NOMO-1 treated with DMSO at 0.1 percent for 48 hours (cell line): ENCODE results near the gene POFUT2.

Experiments used
- DNase-seq: peaks from one replicate; lab custom pipeline; 2025; ENCODE audit not compliant: unreplicated experiment; lab: John Stamatoyannopoulos, UW

The POFUT2 gene

DNA sequence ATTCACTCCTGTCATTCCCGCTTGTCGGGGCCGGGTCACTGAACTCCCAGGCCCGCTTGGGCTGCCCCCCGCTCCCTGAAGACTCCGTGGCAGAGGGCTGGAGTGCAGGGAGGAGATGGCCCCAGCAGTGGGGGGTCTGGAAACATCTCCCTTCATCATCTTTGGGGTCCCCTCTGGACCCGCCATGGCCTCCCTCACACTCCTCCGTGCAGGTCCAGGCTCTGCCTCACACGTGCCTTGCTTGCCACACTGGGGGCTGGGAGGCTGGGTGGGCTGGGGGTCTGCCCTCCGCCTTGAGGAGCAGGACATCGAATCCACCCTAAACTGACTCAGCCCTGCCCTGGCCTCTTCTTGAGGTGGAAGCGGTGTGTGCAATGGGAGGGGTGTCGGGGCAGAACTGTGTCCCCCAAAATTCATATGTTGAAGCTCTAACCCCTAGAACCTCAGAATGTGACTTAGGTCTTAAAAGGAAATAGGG is 35.2 kb downstream of the POFUT2 start:
- no peak for DNase-seq

DNA sequence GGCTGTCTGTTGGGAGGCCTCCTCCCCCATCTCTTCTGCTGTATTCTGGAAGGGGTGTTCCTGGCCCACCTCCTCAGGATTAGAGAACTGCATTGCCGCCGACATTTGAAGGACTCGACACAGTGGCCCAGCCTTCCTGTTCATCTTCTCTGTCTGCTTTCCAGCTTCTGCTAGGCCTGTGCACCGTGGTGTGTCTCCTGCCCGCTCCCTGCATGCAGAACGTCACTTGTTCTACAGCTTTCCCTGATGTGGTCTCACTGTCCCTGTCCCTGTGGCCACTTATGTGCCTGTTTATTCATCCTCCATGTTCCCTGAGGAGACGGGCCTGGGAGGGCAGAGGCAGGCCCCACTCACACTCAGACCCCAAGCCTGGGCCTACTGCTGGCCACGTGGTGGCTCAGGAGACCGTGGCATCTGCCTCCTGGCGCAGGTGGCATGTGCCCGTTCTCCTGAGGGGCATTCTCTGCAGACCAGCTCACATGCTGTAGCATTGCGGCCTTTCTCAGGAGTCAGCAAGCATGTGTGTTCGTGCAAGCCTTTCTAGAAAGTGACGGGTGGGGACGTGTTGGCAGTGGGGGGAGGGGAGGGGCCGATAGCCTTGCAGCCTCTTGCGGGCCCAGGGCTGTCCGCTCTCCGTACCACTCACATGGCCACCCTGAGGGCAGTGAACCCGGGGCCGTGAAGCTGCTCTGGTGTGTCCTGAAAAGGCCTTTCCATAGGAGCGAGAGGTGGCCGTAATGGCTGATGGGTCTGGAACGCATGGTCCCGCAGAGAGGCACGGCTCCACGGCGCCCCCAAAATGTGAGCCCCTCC is 35.9 kb downstream of the POFUT2 start:
- DNase-seq = no peak

DNA sequence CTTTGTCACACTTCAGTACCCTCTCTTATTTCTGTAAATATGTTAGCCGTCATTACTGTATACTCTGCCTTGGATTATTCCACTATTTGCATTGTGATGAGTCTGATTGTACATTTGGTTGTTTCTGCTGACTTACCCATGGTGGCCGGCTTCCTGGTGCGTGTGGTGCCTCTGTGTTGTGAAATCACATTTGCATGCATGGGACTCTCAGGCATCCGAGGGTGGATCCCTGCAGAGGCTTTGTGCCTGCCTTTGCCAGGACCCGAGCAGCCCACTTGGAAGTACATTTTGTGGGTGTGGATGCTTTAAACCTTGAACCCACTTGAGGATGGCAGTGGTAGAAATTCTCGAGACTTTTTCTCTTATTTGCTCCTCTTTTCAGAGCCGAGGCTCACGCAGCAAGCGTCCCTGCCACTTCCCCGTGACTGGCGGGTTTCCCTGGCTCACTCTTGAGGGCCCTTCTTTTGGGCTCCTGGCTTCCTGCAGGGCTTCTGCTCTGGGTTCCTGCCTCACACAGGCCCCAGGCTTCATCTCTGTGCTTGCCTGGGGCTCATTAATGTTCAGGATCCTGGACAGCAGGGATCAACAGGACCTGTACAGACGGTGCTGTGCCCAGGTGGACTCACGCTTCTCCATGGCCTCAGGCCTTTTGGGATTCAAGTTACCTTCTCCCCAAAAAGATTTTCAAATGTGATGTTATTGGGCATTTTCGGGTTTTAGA is 36.6 kb downstream of the POFUT2 start:
- no peak for DNase-seq

DNA sequence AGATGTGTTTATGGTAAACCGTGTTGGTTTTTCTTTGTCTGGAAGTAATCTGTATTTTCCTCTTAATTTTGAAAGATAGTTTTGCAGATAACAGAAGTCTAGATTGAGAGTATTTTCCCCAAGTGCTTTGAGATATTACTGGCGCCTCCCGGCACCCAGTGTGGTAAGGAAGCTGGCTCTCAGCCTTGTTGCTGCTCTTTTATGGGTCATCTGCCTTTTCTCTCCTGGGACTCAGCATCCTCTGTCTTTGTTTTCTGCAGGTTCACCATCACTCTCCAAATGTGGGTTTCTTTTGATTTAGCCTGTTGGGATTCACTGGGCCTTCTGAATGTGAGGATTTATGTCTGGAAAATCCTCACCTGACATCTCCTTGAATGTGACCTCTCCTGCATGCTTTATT is 37.4 kb downstream of the POFUT2 start:
- DNase-seq = no peak

DNA sequence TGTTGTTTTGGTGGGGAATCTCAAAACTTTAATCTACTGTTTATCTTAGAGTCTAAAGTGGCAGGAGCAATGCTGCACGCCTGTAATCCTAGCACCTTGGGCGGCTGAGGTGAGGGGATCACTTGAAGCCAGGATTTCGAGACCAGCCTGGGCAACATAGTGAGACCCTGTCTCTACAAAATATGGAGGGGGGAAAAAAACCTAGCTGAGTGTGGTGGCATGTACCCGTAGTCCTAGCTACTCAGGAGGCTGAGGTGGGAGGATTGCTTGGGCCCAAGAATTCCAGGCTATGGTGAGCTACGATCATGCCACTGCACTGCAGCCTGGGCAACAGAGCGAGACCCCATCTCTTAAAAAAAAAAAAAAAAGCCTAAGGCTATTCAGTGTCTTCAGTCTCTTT is 38.1 kb downstream of the POFUT2 start:
- DNase-seq = no peak

DNA sequence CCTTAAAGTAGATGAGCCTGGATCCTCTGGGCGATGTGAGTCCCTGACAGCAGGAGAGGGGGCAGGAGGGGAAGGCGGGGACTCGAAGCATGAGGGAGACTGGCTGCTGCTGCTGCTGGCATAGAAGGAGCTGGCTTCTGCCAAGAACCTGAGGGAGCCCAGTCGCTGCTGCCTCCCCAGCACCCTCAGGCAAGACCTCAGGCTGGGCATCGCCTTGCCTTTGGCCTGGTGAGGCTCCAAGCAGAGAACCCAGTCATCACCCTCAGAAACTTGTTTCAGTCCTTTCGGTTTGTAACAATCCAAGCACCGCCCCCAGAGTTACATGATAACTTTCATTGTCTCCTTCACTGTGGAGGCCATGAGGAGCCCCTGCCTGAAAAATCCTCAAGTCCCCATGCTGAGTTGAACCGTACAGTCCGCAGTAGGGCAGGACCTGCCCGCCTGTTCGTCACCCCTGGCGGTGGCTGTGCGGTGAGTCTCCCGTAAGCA is 38.8 kb downstream of the POFUT2 start:
- DNase-seq = no peak

DNA sequence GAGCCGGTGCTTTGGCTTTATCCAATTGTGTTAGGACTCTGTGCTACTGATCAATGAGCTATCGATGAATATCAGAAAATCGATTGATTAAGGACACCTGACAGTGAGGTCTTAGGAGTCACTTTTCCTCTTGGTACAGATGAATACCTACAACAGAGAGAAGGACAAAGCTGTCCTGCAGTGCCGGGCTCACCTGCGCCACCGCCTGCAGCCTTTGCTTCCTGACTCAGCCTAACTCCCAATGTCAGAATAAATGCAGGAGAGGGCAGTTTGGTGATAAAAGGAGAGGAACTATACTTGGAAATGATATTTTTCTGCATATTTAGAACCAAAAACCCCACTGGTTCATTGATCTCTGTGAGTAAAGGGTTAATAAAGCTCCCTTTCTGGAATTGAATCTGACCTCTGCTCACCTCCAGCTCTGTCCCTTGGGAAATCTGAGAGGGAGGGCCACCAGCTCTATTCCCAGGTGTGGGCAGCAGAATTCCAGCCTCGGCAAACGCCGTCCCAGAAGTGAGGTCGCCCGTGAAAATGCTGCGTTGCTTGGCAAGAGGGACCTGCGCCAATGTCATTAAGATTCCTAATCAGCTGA is 39.3 kb downstream of the POFUT2 start:
- no peak for DNase-seq

DNA sequence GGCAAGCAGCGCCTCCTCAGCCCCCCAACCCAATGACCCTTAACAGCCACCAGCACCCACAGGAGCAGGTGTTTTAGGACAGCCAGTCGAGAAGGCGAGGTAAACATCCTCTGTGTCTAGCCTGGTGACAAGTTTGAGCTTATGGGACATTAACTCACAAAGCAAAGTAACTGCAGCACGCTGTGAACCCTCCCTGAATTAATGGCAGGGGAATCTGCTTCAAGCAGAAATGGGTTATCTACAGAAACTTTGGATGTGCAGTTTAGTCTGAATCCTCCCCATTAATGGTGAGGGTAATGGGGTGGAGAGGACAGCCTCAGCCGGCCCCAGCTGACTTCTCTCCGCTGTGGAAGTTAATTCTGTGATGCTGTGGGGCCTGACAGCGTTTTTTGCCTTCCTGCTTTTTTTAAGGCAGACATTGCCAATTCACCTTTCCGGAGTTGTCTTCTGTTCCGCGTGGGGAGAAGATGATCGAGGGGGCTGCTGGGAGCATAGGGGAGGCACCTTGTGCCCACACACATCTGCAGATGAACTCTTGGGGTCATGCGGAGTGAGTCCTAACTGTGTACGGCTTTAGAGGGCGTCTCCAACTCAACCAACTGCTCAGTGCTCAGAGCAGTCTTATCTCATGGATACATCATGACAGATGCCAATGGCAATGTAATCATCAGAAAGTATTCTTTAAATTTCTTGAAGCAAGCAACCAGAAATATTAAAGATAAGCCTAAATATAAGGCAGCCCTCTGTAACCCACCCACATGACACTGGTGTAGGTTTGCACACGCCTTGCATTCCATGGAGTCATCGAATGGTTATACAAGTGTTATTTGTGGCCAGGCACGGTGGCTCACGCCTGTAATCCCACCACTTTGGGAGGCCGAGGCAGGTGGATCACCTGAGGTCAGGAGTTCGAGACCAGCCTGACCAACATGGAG is 41.0 kb downstream of the POFUT2 start:
- DNase-seq = no peak

DNA sequence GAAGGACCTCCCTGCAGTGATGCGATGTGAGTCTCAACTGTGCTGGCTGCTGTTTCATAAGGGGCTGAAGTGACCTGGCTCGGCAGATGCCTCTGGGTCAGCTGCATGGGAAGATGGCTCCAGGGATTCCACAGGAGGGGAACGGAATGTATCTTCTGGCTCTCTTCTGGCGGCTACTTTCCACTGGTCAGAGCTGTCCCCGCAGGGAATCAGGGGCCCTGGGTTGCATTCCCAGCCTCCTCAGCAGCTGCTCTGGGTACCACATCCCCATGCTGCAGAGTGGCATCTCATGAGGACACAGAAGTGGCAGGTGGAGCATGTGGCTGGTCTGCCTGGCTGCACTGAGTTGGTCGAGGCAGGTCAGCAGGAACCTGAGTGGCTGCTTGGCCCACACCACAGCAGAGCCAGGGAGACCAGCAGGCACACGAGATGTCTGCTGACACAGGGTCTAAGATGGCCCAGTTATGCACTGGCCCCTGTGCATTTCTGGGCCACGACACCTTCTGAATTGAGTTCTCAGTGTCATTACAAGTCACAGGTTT is 42.8 kb downstream of the POFUT2 start:
- DNase-seq = no peak

DNA sequence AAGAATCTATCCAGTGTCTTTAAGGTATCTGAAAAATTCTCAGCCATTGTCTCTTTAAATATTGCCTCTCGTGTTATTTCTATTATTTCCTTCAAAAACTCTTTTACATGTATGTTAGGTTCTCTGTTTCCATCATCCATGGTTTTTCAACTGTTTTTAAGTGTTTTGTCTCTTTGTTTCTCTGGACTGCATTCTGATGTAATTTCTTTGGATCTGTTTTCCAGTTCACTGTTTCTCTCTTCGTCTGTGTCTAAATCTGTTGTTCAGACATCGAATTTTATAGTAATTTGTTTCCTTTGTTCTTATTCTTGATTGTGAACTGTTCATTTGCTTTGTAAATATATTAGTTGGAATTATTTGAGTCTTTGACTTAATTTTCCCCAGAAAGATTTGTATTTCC is 44.1 kb downstream of the POFUT2 start:
- DNase-seq = no peak

DNA sequence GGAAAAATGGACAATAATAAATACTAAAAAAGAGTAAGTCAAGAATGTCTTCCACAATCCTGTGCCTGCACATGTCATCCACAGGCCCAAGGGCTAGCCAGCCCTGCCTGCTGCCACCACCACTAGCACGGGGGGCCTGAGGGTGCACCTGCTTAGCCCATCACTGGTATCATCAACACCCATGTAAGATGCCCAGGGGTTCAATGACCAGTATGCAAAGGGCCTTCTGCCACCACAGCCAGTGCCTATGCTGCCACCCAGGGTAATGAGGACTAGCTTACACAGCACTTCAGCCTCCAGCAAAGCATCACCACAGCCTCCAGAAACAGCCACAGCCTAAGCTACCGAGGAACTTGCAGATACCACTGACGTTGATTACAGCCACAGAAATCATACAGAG is 46.3 kb downstream of the POFUT2 start:
- no peak for DNase-seq

DNA sequence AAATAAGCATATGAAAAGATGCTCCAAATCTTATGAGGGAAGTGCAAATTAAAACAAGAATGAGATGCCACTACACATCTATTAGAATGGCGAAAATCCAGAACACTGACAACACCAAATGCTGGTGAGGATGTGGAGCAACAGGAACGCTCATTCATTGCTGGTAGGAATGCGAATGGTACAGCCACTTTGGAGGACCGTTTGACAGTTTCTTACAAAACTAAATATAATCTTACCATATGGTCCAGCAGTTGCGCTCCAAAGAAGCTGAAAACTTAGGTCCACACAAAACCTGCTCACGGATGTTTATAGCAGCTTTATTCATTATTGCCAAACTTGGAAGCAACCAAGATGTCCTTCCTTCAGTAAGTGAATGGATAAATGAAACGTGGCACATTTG is 50.3 kb downstream of the POFUT2 start:
- DNase-seq = no peak

DNA sequence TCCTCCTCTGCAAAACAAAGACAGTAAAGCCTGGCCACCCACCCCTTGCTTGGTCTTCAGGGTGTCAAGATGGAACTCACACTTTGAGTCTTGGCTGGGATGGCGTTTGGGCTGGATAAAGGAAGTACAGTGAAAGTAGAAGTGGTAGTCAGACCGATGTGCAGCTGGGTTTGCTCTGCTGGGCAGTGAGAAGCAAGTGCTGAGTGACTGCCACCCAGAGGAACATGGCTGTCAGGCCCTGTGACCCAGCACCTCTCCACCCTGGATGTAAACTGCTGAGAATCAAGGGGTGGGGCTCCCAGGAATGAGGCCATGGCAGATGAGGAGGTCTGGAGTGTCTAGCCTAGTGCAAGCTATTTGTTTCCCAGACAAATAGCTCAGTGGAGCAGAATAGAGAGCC is 51.2 kb downstream of the POFUT2 start:
- DNase-seq = peak; percentile 20

DNA sequence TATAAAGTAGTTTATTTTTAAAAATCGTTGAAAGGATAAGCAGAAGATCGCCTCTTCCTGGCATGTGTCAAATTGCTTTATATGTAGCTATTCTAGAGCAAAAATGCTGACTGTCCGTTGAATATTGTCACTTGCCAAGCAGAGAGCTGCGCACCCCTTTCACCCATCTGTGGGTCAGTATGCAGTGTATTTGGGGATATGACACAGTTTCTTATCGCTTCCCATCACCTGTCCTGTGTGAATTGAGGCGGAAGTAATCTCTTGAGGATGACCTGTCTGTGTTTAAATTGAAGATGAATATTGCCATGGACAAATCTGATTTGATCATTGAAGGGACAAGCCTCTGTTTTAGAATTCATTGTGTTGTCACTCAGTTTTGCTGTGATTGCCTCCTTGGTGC is 52.2 kb downstream of the POFUT2 start:
- no peak for DNase-seq

DNA sequence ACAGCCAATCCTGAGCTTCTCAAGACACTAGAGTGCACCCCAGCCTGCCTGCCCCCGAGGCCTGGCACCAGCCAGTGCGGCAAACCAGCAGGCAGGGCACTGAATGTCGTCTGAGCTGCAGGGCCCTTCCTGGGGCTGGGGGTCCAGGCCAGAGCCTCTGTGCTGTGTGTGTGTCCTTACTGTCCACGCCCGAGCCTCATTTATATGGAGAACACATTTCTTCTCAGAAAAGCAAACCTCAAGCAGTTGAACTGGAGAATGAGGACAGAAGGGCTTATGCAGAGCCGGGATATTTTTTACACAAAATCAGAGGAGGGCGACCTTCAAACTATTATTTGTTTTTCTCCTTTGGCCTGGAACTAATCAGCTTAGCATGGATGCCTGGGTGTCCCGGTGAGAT is 52.7 kb downstream of the POFUT2 start:
- DNase-seq = no peak

DNA sequence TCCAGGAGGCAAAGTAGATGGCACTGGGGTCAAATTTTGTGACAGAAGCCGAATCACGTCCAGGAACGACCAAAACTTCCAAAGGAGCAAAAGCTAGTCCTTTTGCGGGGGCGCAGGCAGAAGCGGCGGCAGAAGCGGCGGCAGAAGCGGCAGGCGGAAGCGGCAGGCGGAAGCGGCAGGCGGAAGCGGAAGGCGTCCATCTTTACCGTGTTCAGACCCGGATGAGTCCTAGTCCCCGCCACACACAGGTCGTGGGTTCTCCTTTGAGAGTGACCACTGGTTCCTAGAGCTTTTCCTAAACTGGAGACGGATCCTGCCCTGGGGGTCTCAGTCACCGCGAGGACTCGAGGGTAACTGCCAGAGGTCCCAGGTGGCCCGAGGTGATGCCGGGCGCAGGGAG is 53.6 kb downstream of the POFUT2 start:
- DNase-seq = no peak

DNA sequence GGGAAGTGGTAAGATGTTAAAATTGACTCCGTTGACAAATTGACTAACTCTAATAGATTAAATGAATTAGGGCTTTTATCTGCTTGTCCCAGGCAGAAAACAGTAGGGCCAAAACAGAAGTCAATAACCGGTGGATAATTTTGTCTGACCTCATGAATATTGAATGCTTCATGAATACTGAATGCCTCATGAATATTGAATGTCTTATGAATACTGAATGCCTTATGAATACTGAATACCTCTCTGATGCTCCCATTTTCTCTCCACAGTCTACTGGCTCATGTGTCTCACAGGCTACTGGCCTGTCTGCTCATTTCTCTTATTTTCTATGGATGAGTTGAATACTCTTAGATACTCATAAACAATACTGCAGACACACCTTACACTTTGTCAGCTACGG is 56.0 kb downstream of the POFUT2 start:
- DNase-seq = no peak

DNA sequence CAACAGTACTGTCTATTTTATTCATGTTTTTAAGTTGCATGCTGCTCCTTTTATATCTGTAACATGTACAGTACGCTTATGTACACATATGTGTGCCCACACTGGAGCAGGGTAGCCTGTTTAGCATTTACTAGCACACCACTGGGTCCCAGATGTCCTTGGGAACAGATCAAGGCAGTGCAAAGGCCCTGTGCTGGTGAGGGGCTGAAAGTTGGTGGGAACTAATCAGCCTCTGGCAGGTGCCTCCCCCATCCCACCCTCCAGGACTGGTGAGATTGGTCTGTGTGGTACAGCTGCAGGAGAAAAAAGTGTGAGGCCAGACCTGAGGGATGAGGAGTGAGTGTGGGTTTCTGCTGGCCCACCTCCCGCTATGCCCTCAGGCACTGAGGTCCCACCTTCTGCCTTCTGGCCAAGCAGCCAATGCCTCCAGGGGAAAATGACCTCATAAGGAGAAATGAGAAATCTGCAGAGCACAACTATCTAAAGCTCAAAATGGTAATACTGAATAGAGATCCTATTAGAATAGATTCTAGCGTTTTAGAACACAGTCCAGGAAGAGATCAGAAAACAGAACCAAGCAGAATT is 58.9 kb downstream of the POFUT2 start:
- DNase-seq = no peak

DNA sequence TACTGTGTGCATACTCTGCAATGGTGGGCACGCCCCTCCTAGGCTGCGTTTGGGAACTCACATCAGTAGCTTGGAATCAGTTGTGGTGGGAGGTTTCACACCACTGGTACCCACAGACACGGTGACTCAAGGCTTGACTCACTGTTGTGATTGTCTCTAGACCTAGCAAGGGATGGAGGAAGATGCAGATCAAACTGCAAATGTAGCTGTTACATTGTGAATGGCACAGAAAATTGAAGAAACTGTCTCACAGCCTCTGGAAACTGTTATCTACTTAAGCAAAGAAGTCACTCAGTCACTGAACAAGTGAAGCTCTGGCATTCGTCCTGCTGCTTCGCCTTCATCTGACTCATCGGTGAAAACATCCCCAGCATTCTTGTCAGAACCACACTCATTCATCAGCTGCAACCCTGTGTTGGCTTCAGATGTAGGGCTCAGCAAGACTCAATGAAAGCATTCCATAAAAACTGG is 59.5 kb downstream of the POFUT2 start:
- no peak for DNase-seq

DNA sequence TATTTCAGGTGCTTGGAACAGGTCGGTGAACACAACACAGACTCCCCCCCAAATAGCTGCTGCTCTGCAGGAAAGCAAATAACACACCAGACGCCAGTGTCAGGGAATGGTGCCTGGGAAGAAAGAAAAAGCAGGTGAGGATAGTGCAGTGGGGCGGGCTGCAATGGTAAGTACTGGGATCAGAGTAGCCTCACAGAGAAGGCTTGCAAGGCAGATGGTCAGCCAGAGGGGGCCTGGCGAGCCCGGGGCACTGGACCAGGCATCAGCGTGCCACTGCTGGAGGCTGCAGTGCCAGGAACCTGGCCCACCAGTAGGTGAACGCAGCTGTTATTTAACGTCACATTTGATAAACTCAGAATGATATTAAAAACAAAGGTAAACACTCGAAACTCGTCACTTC is 60.0 kb downstream of the POFUT2 start:
- no peak for DNase-seq
